WTC11 (cell line): ENCODE data around the gene ATP9A. TPM values are rescaled to one million over a fixed set of nuclear protein-coding genes. Genes with fewer than 3 reads are reported as not detected.

Experiments used
- ATAC-seq: fragments of 200-7000 bp; cut with Tn5 transposase; 2 replicates; pipeline ENCODE4 v1.10.0; 2021; ENCODE audit warnings: mild to moderate bottlenecking, moderate library complexity
- CTCF ChIA-PET: fragments of 300-600 bp; sonication (Branson Sonifier 250); formaldehyde crosslinking; loops from one replicate; lab custom pipeline; 2021; ENCODE audit warnings: antibody characterized with exemption; lab: Charles Lee
- POLR2A ChIA-PET: fragments of 350-600 bp; sonication (Branson Sonifier 250); formaldehyde crosslinking; loops from one replicate; lab custom pipeline; 2021; ENCODE audit warnings: antibody characterized with exemption; lab: Charles Lee
- DNase-seq: peaks from one replicate; pipeline ENCODE4 v3.0.0; 2021; ENCODE audit warnings: low spot score
- H3K27ac Mint-ChIP-seq: 2 replicates; pipeline ENCODE4 v1.8.0; 2021; ENCODE audit warnings: mixed read lengths
- H3K27me3 Mint-ChIP-seq: 2 replicates; pipeline ENCODE4 v1.8.0; 2021; ENCODE audit warnings: low read depth, mild to moderate bottlenecking, moderate library complexity, mixed read lengths
- H3K36me3 Mint-ChIP-seq: 2 replicates; pipeline ENCODE4 v1.8.0; 2021; ENCODE audit warnings: mixed read lengths
- H3K4me1 Mint-ChIP-seq: 2 replicates; pipeline ENCODE4 v1.8.0; 2022; ENCODE audit warnings: mixed read lengths
- H3K4me3 Mint-ChIP-seq: 2 replicates; pipeline ENCODE4 v1.8.0; 2021; ENCODE audit warnings: mild to moderate bottlenecking, moderate library complexity, mixed read lengths
- H3K9me3 Mint-ChIP-seq: 2 replicates; pipeline ENCODE4 v1.8.0; 2021; ENCODE audit warnings: mixed read lengths
- AFF4 ChIP-seq: sonication (generic); formaldehyde crosslinking; IDR thresholded peaks from 2 replicates; pipeline ENCODE4 v1.8.1; 2023; ENCODE audit warnings: mild to moderate bottlenecking, missing genetic modification reagents, borderline replicate concordance
- ATF1 ChIP-seq: sonication (generic); formaldehyde crosslinking; IDR thresholded peaks from 2 replicates; pipeline ENCODE4 v1.8.1; 2023; ENCODE audit warnings: mild to moderate bottlenecking, moderate library complexity, missing genetic modification reagents
- ATF2 ChIP-seq: sonication (generic); formaldehyde crosslinking; IDR thresholded peaks from 2 replicates; pipeline ENCODE4 v1.8.1; 2022; ENCODE audit warnings: low read depth, missing genetic modification reagents, borderline replicate concordance
- ATF6 ChIP-seq: sonication (generic); formaldehyde crosslinking; IDR thresholded peaks from 2 replicates; pipeline ENCODE4 v1.8.1; 2023; ENCODE audit warnings: mild to moderate bottlenecking, missing genetic modification reagents
- CBFB ChIP-seq: sonication (generic); formaldehyde crosslinking; IDR thresholded peaks from 2 replicates; pipeline ENCODE4 v1.8.1; 2022; ENCODE audit warnings: mild to moderate bottlenecking, low read depth, missing genetic modification reagents
- E2F1 ChIP-seq: sonication (generic); formaldehyde crosslinking; IDR thresholded peaks from 2 replicates; pipeline ENCODE4 v1.8.0; 2022; ENCODE audit warnings: mild to moderate bottlenecking, missing genetic modification reagents
- EMX1 ChIP-seq: fragments of 250-450 bp; sonication (Bioruptor Pico); IDR thresholded peaks from 2 replicates; pipeline ENCODE4 v1.8.0; 2021; ENCODE audit warnings: mild to moderate bottlenecking
- ETV6 ChIP-seq: sonication (generic); formaldehyde crosslinking; IDR thresholded peaks from 2 replicates; pipeline ENCODE4 v1.8.1; 2022; ENCODE audit warnings: mild to moderate bottlenecking, missing genetic modification reagents
- JAZF1 ChIP-seq: fragments of 250-450 bp; sonication (Bioruptor Pico); IDR thresholded peaks from 2 replicates; pipeline ENCODE4 v1.9.0; 2021; ENCODE audit warnings: moderate library complexity, mild to moderate bottlenecking, inconsistent platforms
- NFATC4 ChIP-seq: fragments of 250-450 bp; sonication (Bioruptor Pico); IDR thresholded peaks from 2 replicates; pipeline ENCODE4 v1.9.0; 2021; ENCODE audit warnings: mild to moderate bottlenecking
- NFYB ChIP-seq: sonication (generic); formaldehyde crosslinking; conservative IDR thresholded peaks from 2 replicates; pipeline ENCODE4 v1.8.0; 2022; ENCODE audit warnings: low read depth, missing genetic modification reagents
- SMAD3 ChIP-seq: sonication (generic); formaldehyde crosslinking; IDR thresholded peaks from 2 replicates; pipeline ENCODE4 v1.8.0; 2022; ENCODE audit warnings: missing genetic modification reagents, mild to moderate bottlenecking, borderline replicate concordance
- SOX15 ChIP-seq: fragments of 250-450 bp; sonication (Bioruptor Pico); IDR thresholded peaks from 2 replicates; pipeline ENCODE4 v1.9.0; 2021; ENCODE audit warnings: mild to moderate bottlenecking
- ZMAT4 ChIP-seq: fragments of 250-450 bp; sonication (Bioruptor Pico); IDR thresholded peaks from 2 replicates; pipeline ENCODE4 v1.9.0; 2021; ENCODE audit warnings: mild to moderate bottlenecking
- ZNF219 ChIP-seq: sonication (generic); formaldehyde crosslinking; IDR thresholded peaks from 2 replicates; pipeline ENCODE4 v1.8.0; 2023; ENCODE audit warnings: missing genetic modification reagents, mild to moderate bottlenecking, borderline replicate concordance
- ZNF232 ChIP-seq: sonication (generic); formaldehyde crosslinking; IDR thresholded peaks from 2 replicates; pipeline ENCODE4 v1.8.0; 2022; ENCODE audit warnings: mild to moderate bottlenecking, missing genetic modification reagents
- ZNF281 ChIP-seq: sonication (generic); formaldehyde crosslinking; IDR thresholded peaks from 2 replicates; pipeline ENCODE4 v1.8.0; 2023; ENCODE audit warnings: mild to moderate bottlenecking, missing genetic modification reagents
- ZNF532 ChIP-seq: fragments of 250-450 bp; sonication (Bioruptor Pico); IDR thresholded peaks from 2 replicates; pipeline ENCODE4 v1.9.0; 2021; ENCODE audit warnings: mild to moderate bottlenecking, borderline replicate concordance
- ZNF671 ChIP-seq: fragments of 250-450 bp; sonication (Bioruptor Pico); IDR thresholded peaks from 2 replicates; pipeline ENCODE4 v1.8.0; 2021; ENCODE audit warnings: mild to moderate bottlenecking
- total RNA-seq: library from RNA; stranded (reverse); gene quantifications from 3 replicates; pipeline ENCODE4 v1.2.3, GENCODE V29; 2021

Gene ATP9A
- total RNA-seq, 1 experiment from 2014 or later, result 5.0 TPM

- TF ChIP-seq SOX15 (CRISPR knock-in tag), result no peak
- no peak for TF ChIP-seq NFATC4 (CRISPR knock-in tag)
- no peak for TF ChIP-seq CBFB (CRISPR knock-in tag)
- TF ChIP-seq ZNF219, result no peak
- no peak for TF ChIP-seq JAZF1 (CRISPR knock-in tag)
Measured at GRCh38 chr20:51739722-51740249, 28.4 kb downstream of the ATP9A start (continued).

- Mint-ChIP-seq H3K9me3 (no peaks in the 10 kb centered on the region), H3K27me3 (no peaks in the 10 kb centered on the region), H3K36me3 (no peaks in the 10 kb centered on the region), H3K4me3 (no peak overlapping the region), H3K4me1 (peaks cover 8% of the 10 kb centered on the region; the same call in 1 of the 2 replicates), H3K27ac (no peak overlapping the region)
- DNase-seq (no peak), ATAC-seq (no peak; the same call in 1 of the 2 replicates)
- CTCF ChIA-PET, result no interaction called here
- POLR2A ChIA-PET, result no interaction called here
- TF ChIP-seq E2F1 (CRISPR knock-in tag) (no peak), ZNF532 (CRISPR knock-in tag) (no peak), ATF1 (CRISPR knock-in tag) (no peak), ZNF232 (CRISPR knock-in tag) (no peak), SMAD3 (CRISPR knock-in tag) (no peak), ATF2 (CRISPR knock-in tag) (no peak), ZMAT4 (CRISPR knock-in tag) (no peak), ZNF671 (CRISPR knock-in tag) (no peak), NFYB (no peak), EMX1 (CRISPR knock-in tag) (no peak), ATF6 (CRISPR knock-in tag) (no peak), ETV6 (CRISPR knock-in tag) (no peak), AFF4 (CRISPR knock-in tag) (no peak), ZNF281 (no peak)
Measured at GRCh38 chr20:51738877-51739447, 29.2 kb downstream of the ATP9A start.
